Neutrophil (primary cell): Measurements from ENCODE around the gene INPP5F.

ENCODE experiments used
- H3K27ac ChIP-seq: fragments of 200-600 bp; sonication (generic); 2 replicates; pipeline ENCODE4 v1.5.1; 2016; ENCODE audit warnings: mild to moderate bottlenecking, moderate library complexity
- H3K27me3 ChIP-seq: fragments of 200-600 bp; sonication (generic); 2 replicates; pipeline ENCODE4 v1.6.0; 2016; ENCODE audit warnings: mild to moderate bottlenecking
- H3K36me3 ChIP-seq: fragments of 200-600 bp; sonication (generic); 2 replicates; pipeline ENCODE4 v1.5.1; 2017
- H3K4me1 ChIP-seq, 2 experiments: fragments of 200-600 bp in 1 of 2; sonication (generic) in 1 of 2; 1 replicate in 1 of 2; 2 replicates in 1 of 2; pipeline versions ENCODE4 v1.5.1 to v1.6.1; 2013 to 2016; ENCODE audit warnings: low read depth in 1 of 2, low read length in 1 of 2, mild to moderate bottlenecking in 1 of 2, moderate library complexity in 1 of 2; ENCODE audit not compliant: control insufficient read depth in 1 of 2, insufficient read depth in 1 of 2
- H3K4me3 ChIP-seq, 2 experiments: fragments of 200-600 bp in 1 of 2; sonication (generic) in 1 of 2; 1 replicate in 1 of 2; 2 replicates in 1 of 2; pipeline ENCODE4 v1.5.1; 2013 to 2016; ENCODE audit warnings: low read depth in 1 of 2, low read length in 1 of 2, mild to moderate bottlenecking in 1 of 2, moderate library complexity in 1 of 2
- H3K9me3 ChIP-seq: fragments of 200-600 bp; sonication (generic); 2 replicates; pipeline ENCODE4 v1.5.1; 2016
- TF ChIP-seq, protein P1 (sequence below): fragments of 200-600 bp; sonication (generic); IDR thresholded peaks from 2 replicates; pipeline ENCODE4 v1.5.1; 2016; ENCODE audit warnings: antibody characterized with exemption

The INPP5F gene

DNA sequence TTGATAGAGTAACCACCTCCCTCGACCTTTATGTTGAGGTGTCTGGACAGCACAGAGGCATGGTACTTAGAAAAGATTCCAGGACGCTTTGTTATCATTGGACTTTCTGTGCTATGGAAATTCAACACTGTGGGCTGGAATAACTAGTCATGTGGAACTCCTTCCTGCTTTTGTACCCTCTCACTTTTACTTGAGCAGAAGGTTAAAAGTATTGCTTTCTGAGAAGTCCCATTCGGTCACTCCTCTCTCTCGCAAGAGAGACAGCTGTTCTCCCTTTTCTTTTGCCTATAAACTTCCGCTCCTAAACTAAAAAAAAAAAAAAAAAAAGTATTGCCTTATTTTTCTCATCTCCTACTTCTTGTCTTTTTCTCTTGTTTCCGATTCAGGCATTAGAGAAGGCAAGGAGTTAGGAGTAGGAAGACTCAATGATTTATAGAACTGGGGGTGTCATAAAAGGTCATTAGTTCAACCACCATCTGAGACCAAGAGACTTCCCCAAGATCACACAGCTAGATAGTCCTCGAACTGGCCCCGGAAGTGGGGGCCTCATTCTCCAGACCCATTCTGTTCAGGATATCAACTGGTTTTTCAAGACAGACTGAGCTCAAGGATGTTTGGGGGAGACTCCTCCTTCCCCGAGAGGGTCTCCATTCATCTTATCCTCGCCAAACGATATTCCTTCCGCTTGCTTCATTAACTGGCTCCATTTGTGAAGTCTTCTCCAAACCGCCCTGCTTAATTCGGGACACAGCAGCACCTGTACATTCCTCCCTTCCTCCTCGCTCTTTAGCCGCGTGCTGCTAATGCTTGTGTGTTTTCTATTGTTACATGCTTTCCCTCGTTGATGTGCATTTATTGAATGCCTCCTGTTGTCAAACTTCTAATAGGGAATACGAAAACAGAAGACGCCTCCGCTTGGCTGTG is 995 bp upstream of the INPP5F start:
- Histone ChIP-seq H3K27ac (peak overlapping the region; percentile 84), H3K4me3 (peak overlapping the region; percentile 75 to 93), H3K27me3 (no peaks in the 10 kb centered on the region), H3K36me3 (no peaks in the 10 kb centered on the region), H3K9me3 (no peaks in the 10 kb centered on the region), H3K4me1 (peaks cover 16 to 17% of the 10 kb centered on the region in 2 experiments)
- TF ChIP-seq, protein P1, sequence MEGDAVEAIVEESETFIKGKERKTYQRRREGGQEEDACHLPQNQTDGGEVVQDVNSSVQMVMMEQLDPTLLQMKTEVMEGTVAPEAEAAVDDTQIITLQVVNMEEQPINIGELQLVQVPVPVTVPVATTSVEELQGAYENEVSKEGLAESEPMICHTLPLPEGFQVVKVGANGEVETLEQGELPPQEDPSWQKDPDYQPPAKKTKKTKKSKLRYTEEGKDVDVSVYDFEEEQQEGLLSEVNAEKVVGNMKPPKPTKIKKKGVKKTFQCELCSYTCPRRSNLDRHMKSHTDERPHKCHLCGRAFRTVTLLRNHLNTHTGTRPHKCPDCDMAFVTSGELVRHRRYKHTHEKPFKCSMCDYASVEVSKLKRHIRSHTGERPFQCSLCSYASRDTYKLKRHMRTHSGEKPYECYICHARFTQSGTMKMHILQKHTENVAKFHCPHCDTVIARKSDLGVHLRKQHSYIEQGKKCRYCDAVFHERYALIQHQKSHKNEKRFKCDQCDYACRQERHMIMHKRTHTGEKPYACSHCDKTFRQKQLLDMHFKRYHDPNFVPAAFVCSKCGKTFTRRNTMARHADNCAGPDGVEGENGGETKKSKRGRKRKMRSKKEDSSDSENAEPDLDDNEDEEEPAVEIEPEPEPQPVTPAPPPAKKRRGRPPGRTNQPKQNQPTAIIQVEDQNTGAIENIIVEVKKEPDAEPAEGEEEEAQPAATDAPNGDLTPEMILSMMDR: no peak

DNA sequence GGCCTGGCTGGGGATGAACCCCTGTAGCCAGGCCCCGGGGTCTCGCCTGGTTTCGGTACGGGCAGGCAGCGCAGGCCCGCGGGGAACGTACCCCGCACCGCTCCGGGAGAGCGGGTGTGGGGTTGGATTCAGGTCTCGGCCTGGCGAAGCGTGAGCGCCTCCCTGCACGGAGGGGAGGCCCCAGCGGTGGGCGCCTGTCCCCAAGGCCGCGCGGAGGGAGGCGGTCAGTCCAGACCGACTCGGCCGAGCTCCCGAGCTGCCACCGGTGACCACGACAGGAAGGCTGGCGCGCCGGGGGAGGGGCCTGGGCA is 378 bp upstream of the INPP5F start:
- Histone ChIP-seq H3K27ac (peak overlapping the region; percentile 84), H3K4me3 (peak overlapping the region; percentile 75 to 93), H3K27me3 (no peaks in the 10 kb centered on the region), H3K4me1 (peaks cover 16 to 17% of the 10 kb centered on the region in 2 experiments), H3K9me3 (no peaks in the 10 kb centered on the region), H3K36me3 (no peaks in the 10 kb centered on the region)
- TF ChIP-seq, protein P1: no peak

DNA sequence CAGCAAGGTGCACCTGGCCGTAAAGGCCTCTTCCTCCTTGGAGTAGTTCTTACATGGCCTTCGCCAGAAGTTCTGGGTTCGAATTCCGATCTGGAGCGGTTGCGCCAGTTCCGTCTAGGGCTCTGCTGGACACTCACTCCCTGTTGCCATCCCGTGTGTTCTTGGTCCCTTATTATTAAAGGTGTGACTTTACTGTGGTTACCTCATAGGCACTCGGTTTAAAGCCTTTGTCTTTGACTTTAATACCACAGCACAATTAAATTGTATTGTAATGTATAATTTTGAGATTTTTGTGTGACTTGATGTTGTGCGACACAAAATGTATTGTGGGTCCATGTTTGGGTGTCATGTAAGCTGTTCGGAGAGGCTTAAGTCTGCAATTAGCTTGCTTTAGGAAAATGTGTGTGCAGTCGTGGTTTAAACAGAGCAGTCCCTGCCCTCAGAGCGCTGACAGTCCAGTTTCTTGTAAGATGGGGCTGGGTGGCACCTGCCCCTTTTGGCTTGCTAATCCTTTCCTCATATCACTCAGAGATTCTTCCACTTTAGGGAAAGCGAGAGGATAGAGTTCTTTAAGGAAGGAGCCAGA is 919 bp downstream of the INPP5F start:
- Histone ChIP-seq H3K4me3 (peak overlapping the region; percentile 75 to 93), H3K27ac (peak overlapping the region; percentile 84), H3K36me3 (no peaks in the 10 kb centered on the region), H3K4me1 (peaks cover 16 to 17% of the 10 kb centered on the region in 2 experiments), H3K9me3 (no peaks in the 10 kb centered on the region), H3K27me3 (no peaks in the 10 kb centered on the region)
- TF ChIP-seq, protein P1: no peak

DNA sequence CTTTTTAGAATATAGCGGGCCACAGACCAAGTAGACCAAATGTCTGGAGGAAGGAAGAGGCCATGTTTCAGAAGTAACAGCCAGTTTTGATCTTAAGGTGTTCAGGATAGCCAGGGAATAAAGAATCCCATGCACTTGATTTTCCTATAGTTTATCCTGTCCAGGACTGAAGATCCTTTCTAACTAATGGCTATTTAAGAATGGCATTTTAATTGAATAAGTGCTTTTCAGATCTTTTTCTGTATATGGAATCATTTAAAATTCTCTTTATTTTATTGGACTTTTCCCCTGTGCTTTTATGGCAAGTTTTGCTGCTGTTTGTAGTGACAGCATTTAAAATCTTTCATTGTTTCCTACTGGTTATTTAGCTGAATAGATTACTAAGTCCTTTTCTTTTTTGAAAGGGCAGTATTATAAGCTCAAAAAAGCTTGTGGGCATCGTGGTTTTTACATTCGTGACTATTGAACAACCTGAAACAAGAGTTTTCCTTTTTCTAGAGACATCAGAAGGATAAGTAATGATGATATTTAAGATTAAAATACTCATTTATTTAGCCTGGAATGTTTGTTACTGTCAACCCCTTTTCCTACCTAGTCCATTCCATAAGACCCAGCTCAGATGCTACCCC is 2.4 kb downstream of the INPP5F start:
- no peak overlapping the region for H3K4me3 ChIP-seq
- H3K9me3 ChIP-seq: no peaks in the 10 kb centered on the region
- H3K4me1 ChIP-seq: peaks cover 16 to 17% of the 10 kb centered on the region in 2 experiments
- no peaks in the 10 kb centered on the region for H3K36me3 ChIP-seq
- H3K27me3 ChIP-seq: no peaks in the 10 kb centered on the region
- TF ChIP-seq, protein P1: no peak
- no peak overlapping the region for H3K27ac ChIP-seq

DNA sequence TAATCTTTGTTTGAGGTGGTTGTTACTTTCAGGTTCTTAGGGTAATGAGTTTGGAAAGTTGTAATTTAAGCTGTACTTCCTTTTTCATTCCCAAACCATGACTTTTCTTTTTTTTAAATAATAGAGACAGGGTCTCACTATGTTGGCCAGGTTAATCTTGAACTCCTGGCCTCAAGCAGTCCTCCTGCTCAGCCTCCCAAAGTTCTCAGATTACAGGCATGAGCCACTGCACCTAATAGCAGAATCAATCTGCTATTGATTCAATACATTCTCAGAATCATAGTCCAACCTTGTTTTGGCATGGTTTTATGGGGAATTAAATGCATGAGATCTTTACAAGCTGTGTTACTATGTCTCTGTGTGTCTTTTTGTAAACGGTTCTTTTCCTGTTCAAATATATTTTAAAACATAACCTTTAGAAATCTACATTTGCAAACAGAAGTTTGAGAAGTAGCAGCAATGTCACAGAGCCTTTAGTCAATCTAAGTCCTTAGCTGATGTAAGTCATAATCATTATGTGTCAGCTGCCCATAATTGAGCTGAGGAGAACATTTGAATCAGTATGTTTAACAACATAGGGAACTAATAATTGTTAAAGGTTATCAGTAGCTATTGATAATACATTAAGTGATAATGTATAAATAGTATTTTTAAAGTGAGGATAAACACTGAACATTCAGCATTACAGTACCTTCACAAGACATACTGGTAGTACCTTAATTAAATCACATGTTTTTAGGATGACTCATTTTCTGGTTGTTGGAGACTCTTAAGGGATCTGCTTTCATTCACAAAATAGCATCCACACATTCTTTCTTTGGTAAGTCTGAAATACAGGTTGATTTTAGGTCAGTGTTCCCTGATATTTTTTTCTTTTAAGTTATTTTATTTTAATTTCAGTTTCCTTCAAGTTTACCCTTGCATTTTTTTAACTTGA is 8.8 kb downstream of the INPP5F start:
- Histone ChIP-seq H3K27me3 (no peaks in the 10 kb centered on the region), H3K4me3 (no peak overlapping the region), H3K4me1 (no peaks in the 10 kb centered on the region), H3K36me3 (no peaks in the 10 kb centered on the region), H3K27ac (no peak overlapping the region), H3K9me3 (no peaks in the 10 kb centered on the region)
- TF ChIP-seq, protein P1: no peak
